Central memory CD8-positive, alpha-beta T cell (primary cell): ENCODE results near the gene NR0B2.
A peak's percentile ranks its signal among the peaks of the same experiment; 100 is the strongest.

ENCODE experiments used
- ATAC-seq: fragments of 150-1000 bp; cut with Tn5 transposase; replicated peaks from 2 replicates; pipeline ENCODE4 v1.10.0; 2022; ENCODE audit warnings: mild to moderate bottlenecking, moderate FRiP score, moderate number of reproducible peaks; ENCODE audit not compliant: poor library complexity, severe bottlenecking; ENCODE audit errors: extremely low read depth
- DNase-seq, 2 donors: peaks; one replicate each; pipeline ENCODE4 v3.0.0; 2021; ENCODE audit warnings: low spot score in 2 of 2
- H3K27ac Mint-ChIP-seq: one replicate; pipeline ENCODE4 v1.8.0; 2022; ENCODE audit warnings: low read depth, mild to moderate bottlenecking, moderate library complexity, mixed read lengths
- H3K27me3 Mint-ChIP-seq: one replicate; pipeline ENCODE4 v1.8.0; 2022; ENCODE audit warnings: mixed read lengths
- H3K36me3 Mint-ChIP-seq: one replicate; pipeline ENCODE4 v1.8.0; 2022; ENCODE audit warnings: mild to moderate bottlenecking, moderate library complexity, mixed read lengths; ENCODE audit not compliant: insufficient read depth
- H3K4me1 Mint-ChIP-seq: one replicate; pipeline ENCODE4 v1.8.0; 2022; ENCODE audit warnings: mixed read lengths
- H3K4me3 Mint-ChIP-seq: one replicate; pipeline ENCODE4 v1.8.0; 2022; ENCODE audit warnings: mild to moderate bottlenecking, moderate library complexity, mixed read lengths
- H3K9me3 Mint-ChIP-seq: one replicate; pipeline ENCODE4 v1.8.0; 2022; ENCODE audit warnings: mixed read lengths

The NR0B2 gene

GRCh38 chr1:26913754-26914619 is at the start of gene NR0B2:
TSS of gene NR0B2 (minus strand) at chr1:26913975. CDS start at chr1:26913940, 35 bp downstream.
- Mint-ChIP-seq H3K36me3 (no peaks in the 10 kb centered on the region), H3K27me3 (peaks cover 16% of the 10 kb centered on the region), H3K4me1 (no peaks in the 10 kb centered on the region), H3K27ac (no peak within 1 kb of the TSS), H3K4me3 (no peak within 1 kb of the TSS), H3K9me3 (no peaks in the 10 kb centered on the region)
- no peak for DNase-seq
- no peak for ATAC-seq

DNA sequence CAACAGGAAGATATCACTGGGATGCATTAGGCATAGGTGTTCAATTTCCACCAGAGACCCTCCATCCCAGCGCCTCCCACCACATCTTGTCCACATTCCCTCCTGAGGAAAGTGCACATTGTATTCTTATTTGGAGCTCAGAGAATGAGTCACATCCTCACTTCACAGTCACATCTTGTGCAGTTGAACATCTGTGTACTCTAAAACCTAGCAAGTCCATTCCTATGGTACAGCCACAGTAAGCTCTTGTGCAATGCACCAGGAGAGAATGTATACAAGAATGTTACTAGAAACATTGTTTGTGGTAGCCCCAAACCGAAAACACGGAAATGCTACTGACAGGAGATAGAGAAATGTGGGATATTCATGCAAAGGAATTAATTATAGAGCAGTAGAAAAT is 48.1 kb upstream of the NR0B2 start:
- no peaks in the 10 kb centered on the region for H3K9me3 Mint-ChIP-seq
- H3K4me1 Mint-ChIP-seq, result peaks cover 7% of the 10 kb centered on the region
- H3K27ac Mint-ChIP-seq, result no peak overlapping the region
- DNase-seq (no peak), ATAC-seq (no peak)
- H3K4me3 Mint-ChIP-seq, result no peak overlapping the region
- peaks cover 55% of the 10 kb centered on the region for H3K27me3 Mint-ChIP-seq
- H3K36me3 Mint-ChIP-seq, result no peaks in the 10 kb centered on the region

GRCh38 chr1:26960625-26960966 is 46.8 kb upstream of the NR0B2 start:
- DNase-seq, result no peak
- Mint-ChIP-seq H3K27me3 (peaks cover 42% of the 10 kb centered on the region), H3K36me3 (no peaks in the 10 kb centered on the region), H3K27ac (no peak overlapping the region), H3K4me1 (peaks cover 7% of the 10 kb centered on the region), H3K9me3 (no peaks in the 10 kb centered on the region), H3K4me3 (peak overlapping the region; percentile 81)
- ATAC-seq, result no peak

GRCh38 chr1:26959722-26960624 is 46.2 kb upstream of the NR0B2 start, which contains the start of gene KDF1:
TSS of gene KDF1 (minus strand) at chr1:26960468. CDS start at chr1:26952380, 8,088 bp downstream.
- no peaks in the 10 kb centered on the region for H3K36me3 Mint-ChIP-seq
- no peaks in the 10 kb centered on the region for H3K9me3 Mint-ChIP-seq
- H3K27me3 Mint-ChIP-seq, result peaks cover 36% of the 10 kb centered on the region
- peak; percentile 81 for ATAC-seq
- H3K27ac Mint-ChIP-seq, result no peak within 1 kb of the TSS
- peak within 1 kb of the TSS; percentile 81 for H3K4me3 Mint-ChIP-seq
- peaks cover 7% of the 10 kb centered on the region for H3K4me1 Mint-ChIP-seq
- DNase-seq, result peak; percentile 21 to 23

DNA sequence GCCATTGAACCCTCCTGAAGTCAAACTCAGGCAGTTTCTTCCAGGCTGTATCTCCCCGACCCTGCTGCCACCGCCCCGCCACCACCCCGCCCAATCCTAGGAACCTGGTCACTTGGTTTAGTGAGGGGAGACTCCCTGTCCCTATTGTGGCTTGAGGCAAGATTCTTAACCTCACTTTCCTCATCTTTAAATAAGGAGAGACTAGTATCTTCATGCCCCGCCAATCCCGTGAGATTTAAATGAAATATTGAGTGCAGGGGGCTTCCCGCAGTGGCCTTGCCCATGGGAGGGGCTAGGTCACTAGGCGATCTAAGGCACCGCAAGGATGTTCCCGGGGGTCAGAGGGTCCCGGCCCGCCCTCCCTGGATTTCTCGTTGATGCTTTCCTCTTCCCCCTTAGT is 45.5 kb upstream of the NR0B2 start:
- H3K9me3 Mint-ChIP-seq, result no peaks in the 10 kb centered on the region
- H3K27ac Mint-ChIP-seq, result no peak overlapping the region
- DNase-seq (no peak), ATAC-seq (no peak)
- peaks cover 7% of the 10 kb centered on the region for H3K4me1 Mint-ChIP-seq
- peaks cover 29% of the 10 kb centered on the region for H3K27me3 Mint-ChIP-seq
- peak overlapping the region; percentile 81 for H3K4me3 Mint-ChIP-seq
- no peaks in the 10 kb centered on the region for H3K36me3 Mint-ChIP-seq

GRCh38 chr1:26957306-26957705 is 43.5 kb upstream of the NR0B2 start:
- Mint-ChIP-seq H3K27me3 (peaks cover 13% of the 10 kb centered on the region), H3K27ac (no peak overlapping the region), H3K4me3 (no peak overlapping the region), H3K9me3 (no peaks in the 10 kb centered on the region), H3K36me3 (no peaks in the 10 kb centered on the region), H3K4me1 (peaks cover 7% of the 10 kb centered on the region)
- DNase-seq (no peak), ATAC-seq (no peak)

DNA sequence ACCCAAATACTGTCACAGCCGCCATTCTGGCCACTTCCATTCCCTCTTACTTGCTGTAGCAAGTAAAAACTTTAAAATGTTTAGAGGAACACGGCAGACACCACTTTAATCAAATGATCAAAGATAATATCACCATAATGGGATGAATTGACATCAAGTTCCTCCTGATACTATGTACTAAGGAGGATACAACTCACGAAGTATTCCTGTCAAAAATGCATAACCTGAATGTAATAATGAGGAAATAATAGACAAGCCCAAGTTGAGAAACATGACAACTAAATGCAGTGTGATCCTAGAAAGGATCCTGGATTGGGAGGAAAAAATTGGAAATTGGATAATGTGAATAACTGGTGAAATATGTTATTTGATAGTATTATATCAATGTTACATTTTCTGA is 42.5 kb upstream of the NR0B2 start:
- H3K36me3 Mint-ChIP-seq, result no peaks in the 10 kb centered on the region
- H3K9me3 Mint-ChIP-seq, result no peaks in the 10 kb centered on the region
- H3K4me3 Mint-ChIP-seq, result no peak overlapping the region

GRCh38 chr1:26953374-26953773 is 39.6 kb upstream of the NR0B2 start:
- Mint-ChIP-seq H3K4me1 (no peaks in the 10 kb centered on the region), H3K4me3 (no peak overlapping the region), H3K9me3 (no peaks in the 10 kb centered on the region), H3K36me3 (no peaks in the 10 kb centered on the region), H3K27me3 (no peaks in the 10 kb centered on the region), H3K27ac (no peak overlapping the region)
- no peak for DNase-seq
- ATAC-seq, result no peak

More for the DNA sequence above, 42.5 kb upstream of the NR0B2 start:
- no peak overlapping the region for H3K27ac Mint-ChIP-seq
- peaks cover 9% of the 10 kb centered on the region for H3K27me3 Mint-ChIP-seq
- DNase-seq, result no peak
- peaks cover 7% of the 10 kb centered on the region for H3K4me1 Mint-ChIP-seq
- no peak for ATAC-seq

DNA sequence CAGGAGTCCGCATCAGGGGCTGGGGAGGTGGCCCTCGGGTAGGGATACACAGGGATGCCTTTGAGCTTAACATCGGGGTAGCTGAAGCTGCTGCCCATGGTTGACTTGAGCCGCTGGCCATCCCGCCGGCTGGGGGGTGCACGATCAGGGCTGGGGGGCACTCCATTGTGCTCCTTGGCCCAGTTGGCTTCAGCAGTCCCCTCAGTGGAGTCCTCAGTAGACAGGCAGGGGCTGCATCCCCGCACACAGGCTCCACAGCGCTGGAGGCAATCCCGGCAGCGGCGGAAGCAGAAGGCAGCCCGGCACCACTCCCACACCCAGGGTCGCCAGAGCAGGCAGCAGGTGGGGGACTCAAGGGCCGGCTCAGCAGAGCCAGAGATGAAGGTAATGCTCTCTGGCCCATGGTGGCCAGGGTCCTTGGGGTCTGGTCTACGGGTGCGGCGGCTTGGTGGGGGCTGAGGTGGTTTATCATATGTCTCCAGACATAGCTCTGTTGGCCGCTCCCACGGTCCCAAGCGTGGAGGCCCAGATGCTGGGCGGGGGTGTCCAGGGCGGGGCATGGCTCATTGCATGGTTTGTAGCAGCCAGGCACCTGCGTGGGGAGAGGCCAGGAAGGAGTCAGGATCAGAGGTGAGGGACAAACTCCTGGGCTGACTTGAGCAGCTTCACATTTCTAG is 38.2 kb upstream of the NR0B2 start:
- Mint-ChIP-seq H3K4me1 (no peaks in the 10 kb centered on the region), H3K4me3 (no peak overlapping the region), H3K9me3 (no peaks in the 10 kb centered on the region), H3K27me3 (no peaks in the 10 kb centered on the region), H3K27ac (no peak overlapping the region), H3K36me3 (peaks cover under 1% of the 10 kb centered on the region)
- no peak for ATAC-seq
- DNase-seq, result no peak

DNA sequence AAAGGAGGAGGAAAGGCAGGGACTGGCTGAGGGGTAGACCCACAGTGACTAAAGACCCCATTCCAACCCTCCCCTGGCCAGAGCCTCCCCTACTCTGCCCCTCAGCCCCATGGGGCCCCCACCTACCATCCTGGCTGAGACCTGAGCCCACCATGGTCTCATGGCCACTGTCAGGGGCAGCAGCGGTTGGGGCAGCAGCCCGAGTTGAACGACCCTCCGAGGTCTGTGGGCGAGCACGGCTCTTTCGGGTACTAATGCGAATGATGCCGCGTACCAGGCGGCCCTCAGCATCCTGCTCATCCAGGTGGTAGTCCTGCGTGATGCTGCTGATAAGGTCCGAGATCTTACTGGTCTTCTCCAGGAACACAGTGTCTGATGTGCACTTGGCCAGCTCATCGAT is 37.4 kb upstream of the NR0B2 start:
- DNase-seq (no peak), ATAC-seq (no peak)
- no peaks in the 10 kb centered on the region for H3K27me3 Mint-ChIP-seq
- H3K4me1 Mint-ChIP-seq, result no peaks in the 10 kb centered on the region
- peaks cover 6% of the 10 kb centered on the region for H3K36me3 Mint-ChIP-seq
- no peak overlapping the region for H3K27ac Mint-ChIP-seq
- no peaks in the 10 kb centered on the region for H3K9me3 Mint-ChIP-seq
- no peak overlapping the region for H3K4me3 Mint-ChIP-seq

DNA sequence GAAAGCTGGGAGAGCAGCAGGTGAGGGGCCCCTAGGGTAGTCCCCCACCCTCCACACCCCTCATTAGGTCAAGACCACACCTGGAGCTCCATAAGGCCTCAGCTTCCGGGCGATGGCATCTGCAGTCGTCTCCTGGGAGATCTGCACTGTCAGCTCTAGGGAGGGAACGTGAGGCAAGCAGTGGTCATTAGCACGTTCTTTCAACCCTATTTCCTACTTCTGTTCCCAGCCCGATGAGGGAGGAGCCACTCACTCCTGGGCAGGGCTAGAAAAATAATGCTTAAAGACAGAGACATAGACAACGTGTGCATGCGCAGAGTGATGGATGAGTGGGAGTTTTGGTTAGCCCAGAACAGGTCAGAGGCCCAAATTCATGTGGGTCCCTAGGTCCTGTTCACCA is 36.8 kb upstream of the NR0B2 start:
- H3K27me3 Mint-ChIP-seq, result no peaks in the 10 kb centered on the region
- peaks cover 6% of the 10 kb centered on the region for H3K36me3 Mint-ChIP-seq
- no peak overlapping the region for H3K27ac Mint-ChIP-seq
- DNase-seq (no peak), ATAC-seq (no peak)
- no peaks in the 10 kb centered on the region for H3K9me3 Mint-ChIP-seq
- H3K4me3 Mint-ChIP-seq, result no peak overlapping the region
- no peaks in the 10 kb centered on the region for H3K4me1 Mint-ChIP-seq

DNA sequence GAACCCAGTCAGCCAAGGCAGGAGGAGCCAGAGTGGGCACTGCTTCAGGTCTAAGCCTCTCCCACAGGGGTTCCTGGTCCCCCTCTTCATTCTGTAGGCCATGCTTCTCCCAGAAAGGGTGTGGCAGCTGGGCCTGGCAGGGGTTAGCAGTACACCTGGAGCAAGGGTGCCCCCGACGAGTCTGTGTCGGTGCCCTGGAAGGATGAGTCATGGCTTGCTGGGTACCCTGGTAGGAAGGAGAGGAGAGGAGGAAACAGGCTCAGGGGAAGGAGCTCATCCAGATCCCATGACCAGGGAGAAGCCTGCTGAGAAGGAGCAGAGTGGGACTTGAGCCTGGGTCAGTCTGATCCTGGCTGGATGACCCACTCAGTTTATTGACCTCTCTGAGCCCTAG is 36.1 kb upstream of the NR0B2 start:
- Mint-ChIP-seq H3K4me1 (no peaks in the 10 kb centered on the region), H3K4me3 (no peak overlapping the region), H3K9me3 (no peaks in the 10 kb centered on the region), H3K27ac (peak overlapping the region; percentile 9), H3K27me3 (no peaks in the 10 kb centered on the region), H3K36me3 (peaks cover 8% of the 10 kb centered on the region)
- DNase-seq, result no peak
- ATAC-seq, result no peak
